GM18907 (cell line): Measurements from ENCODE around the gene C5.
"Not testable (repeated sequence)": the region's sequence is repeated elsewhere in the genome, so short reads cannot be mapped to it uniquely, and the experiment has no call there.

Experiments
- ATAC-seq: cut with Tn5 transposase; IDR thresholded peaks from one replicate; pipeline ENCODE4 v1.9.1; 2021; ENCODE audit warnings: mild to moderate bottlenecking, moderate library complexity; ENCODE audit not compliant: unreplicated experiment

C5 gene

GRCh38 chr9:120982836-120983235 is 67.2 kb downstream of the C5 start:
- no peak for ATAC-seq

- no peak for ATAC-seq
Observed at GRCh38 chr9:120980951-120981350, 69.1 kb downstream of the C5 start.

- ATAC-seq: no peak
Observed at GRCh38 chr9:120979797-120980196, 70.3 kb downstream of the C5 start.

- no peak for ATAC-seq
Observed at GRCh38 chr9:120978987-120979386, 71.1 kb downstream of the C5 start.

DNA sequence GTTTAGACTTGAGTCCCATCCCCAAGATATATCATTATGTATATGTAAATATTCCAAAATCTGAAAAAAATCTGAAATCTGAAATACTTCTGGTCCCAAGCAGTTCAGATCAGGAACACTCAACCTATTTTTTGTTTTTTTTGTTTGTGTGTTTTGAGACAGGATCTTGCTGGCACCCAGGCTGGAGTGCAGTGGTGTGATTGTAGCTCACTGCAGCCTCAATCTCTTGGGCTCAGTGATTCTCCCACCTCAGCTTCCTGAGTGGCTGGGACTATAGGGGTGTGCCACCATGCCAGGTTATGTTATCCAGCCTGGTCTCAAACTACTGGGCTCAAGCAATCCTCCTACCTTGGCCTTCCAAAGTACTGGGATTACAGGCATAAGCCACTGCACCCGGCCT is 72.8 kb downstream of the C5 start:
- ATAC-seq: no peak

DNA sequence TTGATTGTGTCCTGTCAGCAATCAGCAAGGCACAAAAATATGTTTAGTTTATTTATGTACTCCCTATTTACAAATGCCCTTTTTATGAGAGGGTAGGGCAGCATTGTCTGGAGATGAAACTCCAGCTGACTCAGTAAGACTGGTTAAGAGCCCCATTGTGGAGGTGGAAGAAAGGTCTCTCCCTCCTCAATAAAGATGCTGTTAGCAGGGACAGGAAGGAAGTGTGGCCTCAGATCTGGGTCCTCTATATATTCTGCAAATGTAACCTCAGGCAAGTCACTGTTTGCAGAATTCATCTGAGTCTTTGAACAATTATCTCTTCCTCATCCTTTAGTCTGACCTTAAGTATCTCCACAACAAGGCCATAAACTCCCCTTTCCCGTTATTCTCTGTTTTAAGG is 75.2 kb downstream of the C5 start:
- ATAC-seq: no peak

- no peak for ATAC-seq
Observed at GRCh38 chr9:120974181-120974580, 75.9 kb downstream of the C5 start.

GRCh38 chr9:120971938-120972337 is 78.1 kb downstream of the C5 start:
- no peak for ATAC-seq

- ATAC-seq: not testable (repeated sequence)
Observed at GRCh38 chr9:120971471-120971870, 78.6 kb downstream of the C5 start.

GRCh38 chr9:120970244-120970643 is 79.8 kb downstream of the C5 start:
- no peak for ATAC-seq

DNA sequence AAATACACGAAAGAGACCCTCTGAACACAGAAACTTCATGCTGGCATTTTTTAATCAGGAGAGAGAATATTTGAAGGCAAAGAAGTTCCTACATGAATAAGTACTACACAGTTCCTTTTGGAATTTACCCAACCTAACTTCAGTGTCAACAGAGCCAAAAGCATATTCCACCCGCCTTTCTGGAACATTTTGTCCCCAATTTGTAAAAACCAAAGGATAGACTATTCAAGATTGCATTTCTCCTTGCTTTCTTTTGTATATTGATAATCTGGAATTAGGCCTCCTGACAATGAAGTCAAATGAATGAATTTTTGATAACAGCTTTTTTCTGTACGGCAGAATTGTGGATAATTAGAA is 84.1 kb downstream of the C5 start:
- no peak for ATAC-seq

DNA sequence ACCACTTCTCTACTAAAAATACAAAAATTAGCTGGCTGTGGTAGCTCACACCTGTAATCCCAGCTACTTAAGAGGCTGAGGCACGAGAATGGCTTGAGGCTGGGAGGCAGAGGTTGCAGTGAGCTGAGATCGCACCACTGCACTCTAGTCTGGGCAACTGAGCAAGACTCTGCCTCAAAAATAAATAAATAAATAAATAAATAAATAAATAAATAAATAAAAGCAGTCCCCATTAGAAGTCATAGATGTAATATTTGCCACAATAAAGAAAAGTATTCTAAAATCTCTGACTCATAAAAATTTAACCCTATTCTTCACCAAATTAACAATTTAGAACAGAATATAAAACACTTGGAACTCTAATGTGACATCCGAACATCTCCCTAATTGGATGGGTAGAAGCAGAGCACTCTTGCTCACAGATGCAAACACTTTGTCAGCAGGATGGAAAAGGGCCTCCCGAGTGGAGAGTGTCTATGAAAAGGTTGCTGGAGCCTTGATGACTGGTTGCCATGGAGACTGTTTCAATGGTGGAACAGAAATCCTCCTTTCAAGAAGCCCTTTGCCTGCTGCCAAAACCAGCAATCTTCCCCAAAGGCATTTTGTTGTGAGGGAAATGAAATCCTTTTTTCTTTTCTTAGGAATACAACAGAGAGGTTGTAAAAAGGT is 84.6 kb downstream of the C5 start:
- ATAC-seq: no peak

DNA sequence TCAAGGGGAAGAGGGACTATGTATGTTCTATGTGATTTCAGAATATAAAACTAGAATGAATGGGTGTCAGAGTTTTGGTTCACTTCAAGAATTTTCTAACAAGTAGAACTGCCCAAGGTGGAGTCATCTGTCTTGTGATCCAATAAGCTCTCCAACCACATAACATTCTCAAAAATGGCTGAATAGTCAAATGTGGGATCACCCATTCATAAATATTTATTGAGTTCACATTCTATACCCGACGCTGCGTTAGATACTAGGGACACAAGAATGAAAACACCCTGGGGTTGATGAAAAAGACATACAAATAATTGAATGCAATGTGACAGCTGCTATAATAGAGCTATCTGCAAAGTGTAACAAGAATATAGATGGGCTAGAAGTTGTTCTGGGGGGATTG is 88.1 kb downstream of the C5 start:
- ATAC-seq: no peak

- no peak for ATAC-seq
Observed at GRCh38 chr9:120960001-120960400, 90.1 kb downstream of the C5 start.

DNA sequence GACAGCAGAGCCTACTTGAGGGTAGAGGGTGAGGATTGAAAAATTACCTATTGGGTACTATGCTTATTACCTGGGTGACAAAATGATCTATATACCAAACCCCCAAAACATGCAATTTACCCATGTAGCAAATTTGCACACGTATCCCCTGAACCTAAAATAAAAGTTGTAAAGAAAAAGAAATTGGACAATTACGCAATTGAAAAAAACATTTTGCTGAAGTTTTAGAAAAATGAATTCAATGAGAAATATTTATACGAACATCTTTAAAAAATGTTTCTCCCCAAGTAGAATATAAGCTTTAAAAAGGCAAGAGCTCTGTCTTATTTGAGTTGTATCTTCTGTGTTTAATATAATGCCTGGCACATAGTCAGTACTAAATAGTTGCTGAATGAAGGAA is 93.2 kb downstream of the C5 start:
- no peak for ATAC-seq

DNA sequence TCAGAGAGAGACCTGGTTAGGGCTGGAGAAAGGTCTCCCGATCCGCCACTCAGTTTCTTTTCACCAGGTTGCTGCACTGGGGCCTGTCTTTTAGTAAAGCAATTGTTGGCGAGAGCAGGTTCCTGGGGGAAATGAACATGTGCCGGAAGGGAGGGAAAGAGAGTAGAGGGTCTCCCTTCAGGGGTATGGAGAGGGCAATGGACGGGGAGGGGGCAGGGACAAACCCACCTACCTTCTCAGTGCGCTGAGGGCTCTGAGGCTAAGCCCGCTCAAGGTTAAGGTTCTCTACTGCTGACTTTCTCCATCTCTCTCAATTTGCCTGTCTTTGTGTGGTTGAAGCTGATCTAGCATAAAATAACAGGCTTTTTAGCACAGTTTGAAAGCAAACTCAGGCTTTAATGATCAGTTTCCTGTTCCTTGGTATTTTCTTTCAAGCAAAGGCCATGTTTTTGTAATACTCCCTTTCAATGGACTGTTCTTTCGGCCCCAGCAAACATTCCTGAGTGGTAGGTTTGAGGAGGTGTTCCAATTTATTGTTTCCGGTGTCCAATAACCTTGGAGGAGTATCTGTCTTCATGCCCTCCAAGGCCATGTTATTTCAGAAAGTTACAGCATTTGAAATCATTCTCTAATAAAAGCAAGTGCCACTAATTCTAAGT is 98.0 kb downstream of the C5 start:
- ATAC-seq: no peak

DNA sequence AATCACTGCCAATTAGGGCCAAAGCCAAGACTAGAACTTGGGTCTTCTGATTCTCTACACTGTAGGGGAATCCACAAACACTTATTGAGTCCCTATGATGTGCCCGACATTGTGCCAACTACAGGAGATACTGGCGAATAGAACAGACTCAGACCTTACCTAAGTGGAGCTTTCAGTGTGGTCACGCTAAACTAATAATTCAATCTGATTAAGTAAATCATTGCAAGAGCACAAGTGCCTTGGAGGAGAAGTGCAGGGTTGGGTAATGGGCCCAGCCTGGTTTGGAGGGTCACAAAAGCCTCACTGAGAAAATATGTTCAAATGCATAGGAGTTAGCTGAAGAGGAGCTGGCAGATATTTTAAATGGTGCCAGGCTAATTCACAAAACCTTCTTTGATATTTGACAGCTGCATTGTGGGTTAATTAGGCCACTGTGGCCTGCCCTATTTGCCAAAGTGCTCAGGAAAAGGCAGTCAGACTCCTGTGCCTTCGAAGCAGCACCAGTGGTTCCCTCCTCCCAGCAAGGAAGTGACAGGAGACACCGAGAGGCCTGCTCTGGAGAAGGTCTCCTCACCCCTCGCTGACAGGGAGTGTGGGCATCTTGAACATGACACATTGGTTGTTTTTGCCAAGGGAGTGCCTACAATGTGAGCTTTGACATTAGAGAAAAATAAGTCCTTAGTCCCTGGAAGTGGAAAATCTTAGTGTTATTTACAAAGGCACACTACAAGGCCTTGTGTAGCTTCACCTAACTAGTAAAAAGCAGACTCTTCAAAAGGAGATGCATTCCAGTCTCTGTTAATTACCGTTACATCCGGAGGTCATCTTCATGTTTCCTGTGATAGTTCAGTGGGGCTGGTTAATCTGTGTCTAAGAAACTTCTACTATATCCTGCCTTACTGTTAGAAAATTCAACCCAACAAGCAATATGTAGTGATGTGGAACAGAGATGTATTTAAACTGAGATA is 99.4 kb downstream of the C5 start:
- ATAC-seq: peak; percentile 50

GRCh38 chr9:120949290-120949689 is 100.8 kb downstream of the C5 start:
- no peak for ATAC-seq

DNA sequence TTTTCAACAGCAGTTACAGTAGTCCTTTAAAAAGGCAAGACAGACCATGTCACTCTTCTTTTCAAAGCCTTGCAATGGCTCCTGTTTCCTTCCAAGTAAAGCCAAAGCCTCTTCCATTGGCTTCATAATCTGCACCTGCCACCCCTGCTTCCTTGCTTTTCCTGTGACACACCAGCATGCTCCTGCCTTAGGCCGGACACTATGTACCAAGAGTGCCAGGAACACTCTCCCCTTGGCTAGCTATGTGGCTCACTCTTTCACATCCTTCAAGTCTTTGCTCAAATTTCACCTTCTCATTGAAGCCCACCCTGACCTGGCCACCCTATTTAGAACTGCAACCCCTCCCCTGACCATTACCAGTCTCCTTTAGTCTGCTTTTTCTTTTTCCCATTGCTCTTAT is 101.3 kb downstream of the C5 start:
- no peak for ATAC-seq

GRCh38 chr9:120947222-120947621 is 102.9 kb downstream of the C5 start:
- no peak for ATAC-seq

DNA sequence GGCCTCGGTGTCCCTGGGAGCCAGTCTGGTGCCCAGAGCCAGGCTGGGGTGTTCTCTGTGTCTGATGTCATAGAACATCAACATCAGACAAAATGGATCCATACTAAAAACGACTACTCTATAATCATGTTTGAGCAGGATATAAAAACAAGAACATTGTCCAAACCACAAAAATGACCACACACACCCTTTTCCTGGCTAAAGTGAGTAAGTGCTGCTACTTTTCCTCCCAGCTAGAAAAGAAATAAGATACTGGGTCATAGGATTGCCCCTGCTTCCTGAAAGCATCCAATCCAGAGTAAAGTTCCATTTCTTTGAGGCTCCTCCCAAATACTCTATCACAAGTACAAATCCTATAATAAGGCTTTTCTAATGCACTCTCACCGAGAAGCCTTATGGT is 103.8 kb downstream of the C5 start:
- no peak for ATAC-seq

GRCh38 chr9:120944948-120945347 is 105.1 kb downstream of the C5 start:
- ATAC-seq: no peak
